Neural crest cell (in vitro differentiated cells): ENCODE results near the gene C16orf92. TPM values are rescaled to one million over a fixed set of nuclear protein-coding genes. Genes with fewer than 3 reads are reported as not detected.

ENCODE experiments used
- DNase-seq: peaks from one replicate; pipeline ENCODE4 v3.0.0; 2021; ENCODE audit warnings: low read depth, mixed read lengths, low spot score
- H3K27ac Mint-ChIP-seq: one replicate; pipeline ENCODE4 v1.8.0; 2021; ENCODE audit warnings: mild to moderate bottlenecking, mixed read lengths; ENCODE audit not compliant: unreplicated experiment
- H3K27me3 Mint-ChIP-seq: 2 replicates; pipeline ENCODE4 v1.8.0; 2021; ENCODE audit warnings: low read depth, mild to moderate bottlenecking, mixed read lengths
- H3K36me3 Mint-ChIP-seq: 2 replicates; pipeline ENCODE4 v1.8.0; 2021; ENCODE audit warnings: low read depth, mild to moderate bottlenecking, mixed read lengths
- H3K4me1 Mint-ChIP-seq: 2 replicates; pipeline ENCODE4 v1.8.0; 2021; ENCODE audit warnings: mixed read lengths
- H3K4me3 Mint-ChIP-seq: one replicate; pipeline ENCODE4 v1.8.0; 2021; ENCODE audit warnings: mild to moderate bottlenecking, mixed read lengths
- H3K9me3 Mint-ChIP-seq: 2 replicates; pipeline ENCODE4 v1.8.0; 2021; ENCODE audit warnings: mixed read lengths
- total RNA-seq: library from RNA; stranded (reverse); gene quantifications from 2 replicates; pipeline ENCODE4 v1.2.1, GENCODE V29; 2021
- TF ChIP-seq, protein P1 (sequence below): fragments of 200-600 bp; sonication (generic); conservative IDR thresholded peaks from 2 replicates; pipeline ENCODE4 v1.5.0; 2021; ENCODE audit warnings: antibody characterized with exemption, mild to moderate bottlenecking

The C16orf92 gene
- total RNA-seq, 1 donor from 2014 or later, result not detected

GRCh38 chr16:29977063-29977825, 45.8 kb upstream of the C16orf92 start:
- Mint-ChIP-seq H3K9me3 (peaks cover 6% of the 10 kb centered on the region), H3K27me3 (no peaks in the 10 kb centered on the region), H3K4me3 (peak overlapping the region; percentile 98), H3K4me1 (peaks cover 38% of the 10 kb centered on the region), H3K36me3 (peaks cover 19% of the 10 kb centered on the region), H3K27ac (peak overlapping the region; percentile 71)
- no peak for DNase-seq
- TF ChIP-seq, protein P1, sequence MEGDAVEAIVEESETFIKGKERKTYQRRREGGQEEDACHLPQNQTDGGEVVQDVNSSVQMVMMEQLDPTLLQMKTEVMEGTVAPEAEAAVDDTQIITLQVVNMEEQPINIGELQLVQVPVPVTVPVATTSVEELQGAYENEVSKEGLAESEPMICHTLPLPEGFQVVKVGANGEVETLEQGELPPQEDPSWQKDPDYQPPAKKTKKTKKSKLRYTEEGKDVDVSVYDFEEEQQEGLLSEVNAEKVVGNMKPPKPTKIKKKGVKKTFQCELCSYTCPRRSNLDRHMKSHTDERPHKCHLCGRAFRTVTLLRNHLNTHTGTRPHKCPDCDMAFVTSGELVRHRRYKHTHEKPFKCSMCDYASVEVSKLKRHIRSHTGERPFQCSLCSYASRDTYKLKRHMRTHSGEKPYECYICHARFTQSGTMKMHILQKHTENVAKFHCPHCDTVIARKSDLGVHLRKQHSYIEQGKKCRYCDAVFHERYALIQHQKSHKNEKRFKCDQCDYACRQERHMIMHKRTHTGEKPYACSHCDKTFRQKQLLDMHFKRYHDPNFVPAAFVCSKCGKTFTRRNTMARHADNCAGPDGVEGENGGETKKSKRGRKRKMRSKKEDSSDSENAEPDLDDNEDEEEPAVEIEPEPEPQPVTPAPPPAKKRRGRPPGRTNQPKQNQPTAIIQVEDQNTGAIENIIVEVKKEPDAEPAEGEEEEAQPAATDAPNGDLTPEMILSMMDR, result no peak

- no peaks in the 10 kb centered on the region for H3K27me3 Mint-ChIP-seq
- H3K9me3 Mint-ChIP-seq, result peaks cover 4% of the 10 kb centered on the region
- peak overlapping the region; percentile 70 for H3K4me3 Mint-ChIP-seq
- peaks cover 13% of the 10 kb centered on the region for H3K36me3 Mint-ChIP-seq
- no peak for DNase-seq
- TF ChIP-seq, protein P1, result no peak
- H3K4me1 Mint-ChIP-seq, result peaks cover 38% of the 10 kb centered on the region
- H3K27ac Mint-ChIP-seq, result no peak overlapping the region
Observed at GRCh38 chr16:29978081-29978480, 44.9 kb upstream of the C16orf92 start.

- Mint-ChIP-seq H3K27ac (no peak overlapping the region), H3K4me3 (peak overlapping the region; percentile 31), H3K4me1 (peaks cover 31% of the 10 kb centered on the region), H3K27me3 (no peaks in the 10 kb centered on the region), H3K36me3 (peaks cover 9% of the 10 kb centered on the region), H3K9me3 (no peaks in the 10 kb centered on the region)
- TF ChIP-seq, protein P1, result no peak
- no peak for DNase-seq
Observed at GRCh38 chr16:29978564-29979270, 44.3 kb upstream of the C16orf92 start.

GRCh38 chr16:29982560-29983419, 40.2 kb upstream of the C16orf92 start:
- TF ChIP-seq, protein P1, result no peak
- H3K4me1 Mint-ChIP-seq, result peaks cover under 1% of the 10 kb centered on the region
- H3K36me3 Mint-ChIP-seq, result peaks cover 16% of the 10 kb centered on the region
- H3K4me3 Mint-ChIP-seq, result no peak overlapping the region
- H3K9me3 Mint-ChIP-seq, result no peaks in the 10 kb centered on the region
- no peak for DNase-seq
- H3K27ac Mint-ChIP-seq, result no peak overlapping the region
- H3K27me3 Mint-ChIP-seq, result no peaks in the 10 kb centered on the region

DNA sequence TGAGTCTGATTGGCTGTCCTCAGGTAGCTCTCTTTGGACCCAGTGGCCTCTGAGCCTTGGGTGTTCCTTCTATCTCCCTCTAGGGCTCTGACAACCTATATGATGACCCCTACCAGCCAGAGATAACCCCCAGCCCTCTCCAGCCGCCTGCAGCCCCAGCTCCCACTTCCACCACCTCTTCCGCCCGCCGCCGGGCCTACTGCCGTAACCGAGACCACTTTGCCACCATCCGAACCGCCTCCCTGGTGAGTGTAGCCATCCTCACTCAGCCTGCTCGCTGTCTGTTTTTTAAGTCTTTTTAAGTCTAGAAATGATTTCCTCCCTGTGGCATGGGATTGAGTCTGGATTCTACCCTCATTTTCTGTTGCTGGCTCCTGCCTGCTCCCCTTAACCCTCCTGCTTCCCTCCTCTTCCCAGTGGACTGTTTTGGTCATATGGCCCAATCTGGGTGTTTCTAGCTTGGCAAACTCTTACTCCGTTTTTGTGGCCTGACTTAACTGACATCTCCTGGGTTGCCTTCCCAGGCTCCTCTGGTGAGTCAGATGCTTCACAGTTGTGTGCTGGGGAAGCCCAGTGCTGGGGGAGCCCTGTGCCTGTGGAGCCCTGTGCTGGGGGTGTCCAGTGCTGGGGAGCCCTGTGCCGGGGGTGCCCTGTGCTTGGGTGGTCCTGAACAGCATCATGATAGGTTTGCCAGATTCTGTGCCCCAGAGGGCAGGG, 39.4 kb upstream of the C16orf92 start:
- TF ChIP-seq, protein P1, result no peak
- H3K4me3 Mint-ChIP-seq, result no peak overlapping the region
- peaks cover 16% of the 10 kb centered on the region for H3K36me3 Mint-ChIP-seq
- H3K9me3 Mint-ChIP-seq, result no peaks in the 10 kb centered on the region
- no peaks in the 10 kb centered on the region for H3K27me3 Mint-ChIP-seq
- H3K27ac Mint-ChIP-seq, result no peak overlapping the region
- H3K4me1 Mint-ChIP-seq, result peaks cover 8% of the 10 kb centered on the region
- no peak for DNase-seq
